NCI-H2107 treated with DMSO at 0.1 percent for 48 hours (cell line): ENCODE measurements around the gene MAP6.
A peak's percentile ranks its signal among the peaks of the same experiment; 100 is the strongest.
"Not testable (repeated sequence)": the region's sequence is repeated elsewhere in the genome, so short reads cannot be mapped to it uniquely, and the experiment has no call there.

Experiments used
- DNase-seq: peaks from one replicate; lab custom pipeline; 2025; ENCODE audit not compliant: unreplicated experiment; lab: John Stamatoyannopoulos, UW

MAP6 gene

GRCh38 chr11:75668451-75669297, at the start of gene MAP6:
MAP6 (minus strand) TSS chr11:75669038; CDS start chr11:75668369, 669 bp downstream.
- DNase-seq, result peak; percentile 61

- no peak for DNase-seq
Observed at GRCh38 chr11:75717608-75718418, 49.0 kb upstream of the MAP6 start, which contains the start of gene MOGAT2. MOGAT2 (plus strand) TSS chr11:75717838; CDS start chr11:75717889, 51 bp downstream.

GRCh38 chr11:75716659-75717058, 47.8 kb upstream of the MAP6 start:
- DNase-seq, result no peak

- no peak for DNase-seq
Observed at GRCh38 chr11:75715688-75716087, 46.9 kb upstream of the MAP6 start.

GRCh38 chr11:75714211-75714610, 45.4 kb upstream of the MAP6 start:
- DNase-seq, result peak; percentile 50

GRCh38 chr11:75706260-75706729, 37.5 kb upstream of the MAP6 start:
- DNase-seq, result peak; percentile 57

GRCh38 chr11:75705541-75705940, 36.7 kb upstream of the MAP6 start:
- DNase-seq, result no peak

GRCh38 chr11:75703695-75704237, 34.9 kb upstream of the MAP6 start:
- DNase-seq, result no peak

- no peak for DNase-seq
Observed at GRCh38 chr11:75700940-75701339, 32.1 kb upstream of the MAP6 start.

GRCh38 chr11:75697906-75698581, 29.2 kb upstream of the MAP6 start:
- no peak for DNase-seq

- no peak for DNase-seq
Observed at GRCh38 chr11:75691804-75692203, 23.0 kb upstream of the MAP6 start.

GRCh38 chr11:75689863-75690609, 21.2 kb upstream of the MAP6 start:
- no peak for DNase-seq

GRCh38 chr11:75683856-75684255, 15.0 kb upstream of the MAP6 start:
- not testable (repeated sequence) for DNase-seq

- no peak for DNase-seq
Observed at GRCh38 chr11:75679566-75679965, 10.7 kb upstream of the MAP6 start.

GRCh38 chr11:75678620-75679259, 9.9 kb upstream of the MAP6 start:
- DNase-seq, result no peak

- DNase-seq, result no peak
Observed at GRCh38 chr11:75677909-75678308, 9.1 kb upstream of the MAP6 start.

- DNase-seq, result no peak
Observed at GRCh38 chr11:75677275-75677674, 8.4 kb upstream of the MAP6 start.

- DNase-seq, result no peak
Observed at GRCh38 chr11:75673977-75674582, 5.2 kb upstream of the MAP6 start.

GRCh38 chr11:75667831-75668450, 897 bp downstream of the MAP6 start:
- DNase-seq, result peak; percentile 28
